Colonic mucosa (tissue), 4 donors: ENCODE results near the gene MTUS2. TPM values are rescaled to one million over a fixed set of nuclear protein-coding genes. Genes with fewer than 3 reads are reported as not detected.

Source experiments
- DNase-seq: peaks from one replicate; pipeline ENCODE4 v3.0.0-alpha.2; 2020
- H3K27ac ChIP-seq: fragments of 200-600 bp; one replicate; pipeline ENCODE4 v1.8.0; 2021
- H3K27me3 ChIP-seq: fragments of 200-600 bp; one replicate; pipeline ENCODE4 v1.8.0; 2021
- H3K36me3 ChIP-seq: fragments of 200-600 bp; one replicate; pipeline ENCODE4 v1.8.0; 2021
- H3K4me1 ChIP-seq: fragments of 200-600 bp; one replicate; pipeline ENCODE4 v1.8.0; 2021; ENCODE audit warnings: mild to moderate bottlenecking
- H3K4me3 ChIP-seq: fragments of 200-600 bp; one replicate; pipeline ENCODE4 v1.8.0; 2021
- H3K9ac ChIP-seq, 2 donors: one replicate each; pipeline ENCODE4 v1.7.0; 2013; ENCODE audit warnings: control low read depth in 2 of 2, low read depth in 2 of 2, low read length in 2 of 2
- H3K9me3 ChIP-seq: fragments of 200-600 bp; one replicate; pipeline ENCODE4 v1.8.0; 2021
- CTCF ChIP-seq: fragments of 200-600 bp; IDR thresholded peaks from one replicate; pipeline ENCODE4 v1.8.0; 2022; ENCODE audit warnings: antibody characterized with exemption, mild to moderate bottlenecking
- intact Hi-C: fragments of 100-400 bp; cut with DNase I; formaldehyde crosslinking; loops from one replicate; pipeline ENCODE4 v1.14.1; 2022
- total RNA-seq, 2 donors: library from RNA; stranded (reverse); fragmentation: NEBNext Ultra II Directional in 1 of 2; extraction: Animal tissue kit (Norgen Biotek cat#: 25700) in 1 of 2; gene quantifications; one replicate each; pipeline ENCODE4 v1.2.1, GENCODE V29; 2021
- donor health status: healthy.
- donor health status: DM: no; HTN: no; CAD: no.
- donor health status: DM: no; HTN: no; CAD: no.

The MTUS2 gene
- total RNA-seq, 2 donors from 2014 or later: 0.11 to 0.40 TPM

- Histone ChIP-seq H3K27me3 (no peaks in the 10 kb centered on the region), H3K9ac (no peak overlapping the region)
- TF ChIP-seq CTCF: no peak
Measured at GRCh38 chr13:29397265-29397664, 577.1 kb downstream of the MTUS2 start.

GRCh38 chr13:29402166-29402636 lies 582.1 kb downstream of the MTUS2 start:
- DNase-seq: no peak
- Histone ChIP-seq H3K9me3 (no peaks in the 10 kb centered on the region), H3K9ac (no peak overlapping the region), H3K4me1 (no peaks in the 10 kb centered on the region), H3K36me3 (no peaks in the 10 kb centered on the region), H3K27me3 (no peaks in the 10 kb centered on the region), H3K4me3 (no peak overlapping the region), H3K27ac (no peak overlapping the region)
- no peak for TF ChIP-seq CTCF
- intact Hi-C loops: no loop called here

More at GRCh38 chr13:29397265-29397664, 577.1 kb downstream of the MTUS2 start:
- Histone ChIP-seq H3K4me1 (no peaks in the 10 kb centered on the region), H3K4me3 (no peak overlapping the region), H3K36me3 (no peaks in the 10 kb centered on the region), H3K27ac (no peak overlapping the region), H3K9me3 (no peaks in the 10 kb centered on the region)
- no peak for DNase-seq
- intact Hi-C loops: no loop called here

GRCh38 chr13:29405401-29405800 lies 585.3 kb downstream of the MTUS2 start:
- Histone ChIP-seq H3K9ac (no peak overlapping the region), H3K4me3 (no peak overlapping the region), H3K27ac (no peak overlapping the region), H3K36me3 (no peaks in the 10 kb centered on the region), H3K9me3 (no peaks in the 10 kb centered on the region), H3K4me1 (no peaks in the 10 kb centered on the region), H3K27me3 (no peaks in the 10 kb centered on the region)
- TF ChIP-seq CTCF: no peak
- no peak for DNase-seq
- intact Hi-C loops: no loop called here

GRCh38 chr13:29411481-29411880 lies 591.3 kb downstream of the MTUS2 start:
- Histone ChIP-seq H3K4me3 (no peak overlapping the region), H3K9me3 (no peaks in the 10 kb centered on the region), H3K4me1 (no peaks in the 10 kb centered on the region), H3K36me3 (no peaks in the 10 kb centered on the region), H3K9ac (no peak overlapping the region), H3K27ac (no peak overlapping the region), H3K27me3 (no peaks in the 10 kb centered on the region)
- no peak for DNase-seq
- intact Hi-C loops: no loop called here
- no peak for TF ChIP-seq CTCF

GRCh38 chr13:29418026-29418425 lies 597.9 kb downstream of the MTUS2 start:
- H3K27me3 ChIP-seq: no peaks in the 10 kb centered on the region
- H3K4me3 ChIP-seq: no peak overlapping the region
- H3K36me3 ChIP-seq: no peaks in the 10 kb centered on the region
- TF ChIP-seq CTCF: no peak
- no peaks in the 10 kb centered on the region for H3K9me3 ChIP-seq
- H3K9ac ChIP-seq: no peak overlapping the region
- no peak for DNase-seq
- intact Hi-C loops: no loop called here
- H3K4me1 ChIP-seq: no peaks in the 10 kb centered on the region
- no peak overlapping the region for H3K27ac ChIP-seq
